Activated CD8-positive, alpha-beta memory T cell treated with anti-CD3 and anti-CD28 coated beads for 36 hours (primary cell): ENCODE results near the gene TLX2. TPM values are rescaled to one million over a fixed set of nuclear protein-coding genes. Genes with fewer than 3 reads are reported as not detected.

Experiments used
- CTCF ChIA-PET: fragments of 350-600 bp; sonication (Branson Sonifier 250); formaldehyde crosslinking; loops from one replicate; lab custom pipeline; 2021; ENCODE audit warnings: antibody characterized with exemption; lab: Charles Lee
- POLR2A ChIA-PET: fragments of 350-600 bp; sonication (Branson Sonifier 250); formaldehyde crosslinking; loops from one replicate; lab custom pipeline; 2021; ENCODE audit warnings: antibody characterized with exemption; lab: Charles Lee
- total RNA-seq, 2 experiments: library from RNA; stranded (reverse); gene quantifications; one replicate each; pipeline ENCODE4 v1.2.3, GENCODE V29; 2021

Gene TLX2
- total RNA-seq, 2 experiments from 2014 or later, result 0.25 TPM

DNA sequence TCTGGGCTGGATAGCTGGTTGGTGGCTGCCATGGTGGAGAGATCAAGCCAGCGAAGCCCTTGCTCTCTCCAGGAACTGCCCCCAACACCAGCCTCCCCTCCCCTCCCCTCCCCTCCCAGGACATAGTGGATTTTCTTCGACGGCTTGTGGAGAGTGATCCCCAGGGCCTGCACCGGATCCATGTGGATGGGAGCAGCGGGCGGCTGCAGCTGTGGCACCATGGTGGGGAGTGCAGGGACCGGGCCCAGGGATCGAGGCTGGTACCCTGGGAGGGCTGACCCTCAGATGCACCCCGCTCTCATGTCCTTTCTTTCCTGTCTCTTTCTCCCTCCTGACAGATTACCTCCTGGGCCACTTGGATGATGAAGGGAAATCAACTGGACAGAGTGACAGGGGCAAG, 24.3 kb upstream of the TLX2 start:
- ChIA-PET POLR2A (no interaction called here), CTCF (no interaction called here)

DNA sequence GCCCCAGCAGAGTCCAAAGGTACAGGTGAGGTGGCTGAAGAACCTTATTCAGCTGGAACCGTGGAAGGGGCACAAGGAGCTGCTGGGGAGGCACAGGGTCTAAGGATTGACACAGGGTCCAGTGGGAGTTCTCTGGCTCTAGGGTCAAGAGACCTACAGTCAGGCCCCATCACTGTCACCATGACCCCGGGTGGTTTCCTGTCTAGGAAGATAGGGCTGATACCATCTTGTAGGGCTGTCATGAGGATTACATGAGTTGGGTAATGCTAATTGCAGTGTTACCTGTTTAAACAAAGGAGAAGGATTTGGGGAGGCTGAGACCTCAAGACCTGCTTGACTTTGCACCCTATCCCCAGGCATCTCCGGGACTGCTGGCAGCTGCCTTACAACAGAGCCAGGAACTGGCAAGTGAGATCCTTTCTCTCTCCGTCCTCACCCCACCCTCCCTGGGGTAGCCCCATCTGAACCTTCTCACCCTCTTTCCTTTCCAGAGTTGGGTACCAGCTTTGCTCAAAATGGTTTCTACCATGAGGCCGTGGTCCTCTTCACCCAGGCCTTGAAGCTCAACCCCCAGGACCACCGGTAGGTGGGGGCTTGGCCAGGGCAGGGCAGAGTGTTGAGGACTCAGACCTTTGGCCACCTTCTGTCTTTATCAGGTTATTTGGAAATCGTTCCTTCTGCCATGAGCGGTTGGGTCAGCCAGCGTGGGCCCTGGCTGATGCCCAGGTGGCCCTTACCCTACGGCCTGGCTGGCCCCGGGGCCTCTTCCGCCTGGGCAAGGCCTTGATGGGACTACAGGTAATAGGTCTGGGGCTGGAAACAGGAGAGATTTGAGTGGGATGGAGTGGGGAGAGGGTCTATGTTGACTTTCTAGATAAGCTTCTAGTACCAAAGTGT, 22.4 kb upstream of the TLX2 start:
- ChIA-PET POLR2A (interaction anchor here (0.5 to 0.9 kb wide), 2 partner anchors 13 to 16 kb away, joined by 4 to 6 read pairs; no protein-coding TSS in a partner anchor), CTCF (interaction anchor here (0.8 to 1.4 kb wide), 3 partner anchors 9 to 15 kb away, joined by 3 to 5 read pairs (median 3); partner anchors contain the start of genes CCDC142, PCGF1 and TTC31)

DNA sequence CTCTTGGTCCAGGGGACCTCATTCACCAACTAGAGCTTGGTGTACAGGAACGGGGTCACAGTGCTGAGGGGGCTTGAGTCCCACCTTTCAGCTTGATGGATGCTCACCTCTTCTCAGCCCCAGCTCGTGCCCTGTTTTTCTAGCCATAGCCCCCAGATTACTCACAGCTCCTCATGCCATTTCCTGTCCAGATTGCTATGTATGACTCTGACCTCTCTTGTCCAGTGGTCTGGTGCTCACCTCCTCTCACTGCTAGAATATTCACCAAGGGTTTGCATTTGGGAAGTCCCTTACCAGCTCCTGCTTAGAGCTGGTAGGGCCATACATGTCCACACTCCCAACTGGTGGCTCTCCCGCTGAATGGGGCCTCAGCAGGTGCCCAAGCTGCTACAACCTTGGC, 20.7 kb upstream of the TLX2 start:
- POLR2A ChIA-PET, result no interaction called here

DNA sequence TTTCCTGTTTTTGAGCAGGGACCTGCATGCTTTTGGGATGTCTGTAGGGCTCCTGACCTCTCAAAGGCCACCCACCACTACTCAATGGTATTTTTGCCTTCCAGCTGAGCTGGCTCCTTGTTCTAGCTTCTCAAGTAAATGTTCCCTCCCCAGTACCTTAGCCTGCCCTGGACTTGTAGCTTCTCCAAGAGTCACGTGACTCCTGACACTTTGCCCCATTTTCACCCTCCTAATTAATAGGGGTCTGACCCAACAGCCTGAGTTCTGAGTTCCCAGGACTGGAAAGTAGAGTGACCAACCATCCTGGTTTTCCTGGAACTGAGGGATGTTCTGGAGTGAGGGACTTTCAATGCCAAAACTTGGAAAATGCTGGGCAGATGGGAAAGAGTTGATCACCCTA, 18.8 kb upstream of the TLX2 start:
- POLR2A ChIA-PET, result no interaction called here

More for the DNA sequence above, 20.7 kb upstream of the TLX2 start:
- CTCF ChIA-PET, result no interaction called here

DNA sequence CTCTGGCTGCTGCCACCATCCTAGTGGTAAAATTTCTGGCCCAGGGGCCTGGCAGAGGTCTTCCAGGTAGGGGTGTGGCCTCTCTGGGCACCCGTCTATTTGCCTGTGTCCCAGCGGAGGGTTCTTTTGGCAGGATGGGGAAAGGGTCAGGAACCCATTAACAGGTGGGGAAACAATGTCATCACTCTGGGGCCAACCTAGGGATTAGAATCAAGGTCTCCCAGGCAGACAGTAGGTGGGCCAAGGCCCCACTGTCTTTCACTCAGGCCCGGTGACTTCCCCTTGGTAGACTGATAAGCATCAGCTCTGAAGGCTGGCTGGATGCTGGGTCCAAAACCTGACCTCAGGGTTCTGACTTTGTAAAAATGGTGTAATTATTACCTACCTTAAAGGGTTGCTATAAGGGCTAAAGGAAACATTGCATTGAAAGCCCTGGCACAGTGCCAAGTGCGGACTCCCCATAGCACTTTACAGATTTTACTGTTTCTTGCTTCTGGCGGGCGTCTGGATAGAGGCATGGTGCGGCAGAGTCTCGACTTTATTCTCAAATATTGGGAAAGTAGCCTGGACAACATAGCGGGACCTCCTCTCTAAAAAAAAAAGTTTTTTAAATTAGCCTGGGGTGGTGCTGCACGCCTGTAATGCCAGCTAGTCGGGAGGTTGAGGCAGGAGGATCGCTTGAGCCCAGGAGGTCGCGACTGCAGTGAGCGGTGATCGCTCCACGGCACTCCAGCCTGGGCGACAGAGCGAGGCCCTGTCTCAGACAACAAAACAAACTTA, 17.1 kb upstream of the TLX2 start:
- ChIA-PET CTCF (no interaction called here), POLR2A (interaction anchor here (0.6 to 0.9 kb wide), 2 partner anchors 10 to 17 kb away, joined by 3 read pairs; partner anchors contain the start of genes PCGF1 and TLX2)

More for the DNA sequence above, 18.8 kb upstream of the TLX2 start:
- CTCF ChIA-PET, result interaction anchor here (0.7 kb wide), 1 partner anchor 27 kb away, joined by 3 read pairs; no protein-coding TSS in a partner anchor

DNA sequence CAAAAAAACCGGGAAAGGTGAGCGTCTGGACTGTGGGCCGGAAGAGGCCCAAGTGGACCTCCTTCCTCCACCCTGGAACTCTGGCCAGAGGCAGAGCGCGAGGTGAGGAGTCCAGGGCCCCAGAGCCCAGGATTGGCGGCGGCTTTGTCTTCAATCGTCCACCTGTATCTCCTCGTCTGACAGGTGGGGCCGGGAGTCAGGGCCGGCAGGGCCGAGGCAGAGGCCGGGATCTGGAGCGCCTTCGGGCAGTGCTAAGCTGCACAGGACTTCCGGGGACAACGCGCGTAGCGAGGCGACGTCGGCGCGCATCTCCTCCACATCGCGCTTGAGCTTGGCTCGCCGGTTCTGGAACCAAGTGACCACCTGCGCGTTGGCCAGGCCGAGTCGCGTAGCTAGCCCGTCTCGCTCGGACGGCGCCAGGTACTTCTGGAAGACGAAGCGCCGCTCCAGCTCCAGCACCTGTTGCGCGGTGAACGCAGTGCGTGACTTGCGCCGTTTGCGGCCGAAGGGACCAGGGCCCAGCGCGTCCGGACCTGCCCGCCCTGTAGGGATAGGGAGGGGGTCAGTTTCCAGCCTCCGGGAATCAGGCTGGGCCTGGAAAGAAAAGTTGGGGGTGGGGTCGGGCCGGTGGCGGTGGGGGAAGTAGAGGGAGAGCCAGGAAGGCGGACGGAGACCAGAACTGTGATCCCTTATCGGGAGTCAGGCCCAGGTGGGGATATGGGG, 16.3 kb upstream of the TLX2 start:
- POLR2A ChIA-PET, result interaction anchor here (0.6 to 0.9 kb wide), 2 partner anchors 10 to 16 kb away, joined by 3 read pairs; partner anchors contain the start of genes PCGF1 and TLX2
- CTCF ChIA-PET, result no interaction called here

DNA sequence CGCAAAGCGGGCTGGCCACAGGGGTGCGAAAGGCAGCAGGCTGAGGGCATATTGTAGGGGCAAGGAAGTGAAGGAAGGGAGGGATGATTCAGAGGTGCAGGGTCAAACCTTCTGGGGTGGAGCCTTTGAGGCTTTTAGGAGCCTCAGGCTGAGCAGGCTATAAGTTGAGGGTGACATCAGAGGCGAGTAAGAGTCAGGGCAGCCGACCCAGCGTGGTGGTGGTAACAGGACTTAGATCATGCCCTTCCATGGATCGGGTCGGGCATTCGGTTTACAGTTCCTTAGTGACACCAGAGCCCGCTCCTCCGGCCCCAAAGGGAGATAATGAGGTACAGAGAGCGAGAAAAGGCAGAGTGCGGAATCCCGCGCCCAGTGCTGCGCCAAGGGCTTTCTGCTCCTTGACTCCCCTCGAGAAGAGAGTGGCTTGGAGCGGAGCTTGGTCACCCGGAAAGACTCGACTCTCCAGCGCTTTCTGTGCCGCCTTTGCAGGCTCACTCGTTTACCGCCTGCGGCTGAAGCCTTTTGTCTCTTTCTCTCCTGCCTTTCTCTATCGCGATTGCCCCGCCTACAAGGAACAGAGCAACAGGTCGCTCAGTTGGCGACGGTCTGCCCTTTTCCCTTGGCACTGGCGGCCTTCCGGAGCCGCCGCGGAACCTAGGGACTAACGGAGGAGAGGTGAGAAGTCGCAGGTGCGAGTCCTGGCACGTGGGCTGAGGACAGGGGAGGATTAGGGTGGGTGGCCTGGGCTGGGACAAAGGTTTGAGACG, 15.6 kb upstream of the TLX2 start:
- ChIA-PET POLR2A (interaction anchor here (0.6 to 1.1 kb wide), 3 partner anchors 15 to 31 kb away, joined by 3 read pairs; partner anchors contain the start of genes AUP1 and TLX2), CTCF (interaction anchor here (0.7 to 3.0 kb wide), 3 partner anchors 17 to 77 kb away, joined by 3 to 10 read pairs (median 3); partner anchors contain the start of genes AUP1 and HTRA2)

DNA sequence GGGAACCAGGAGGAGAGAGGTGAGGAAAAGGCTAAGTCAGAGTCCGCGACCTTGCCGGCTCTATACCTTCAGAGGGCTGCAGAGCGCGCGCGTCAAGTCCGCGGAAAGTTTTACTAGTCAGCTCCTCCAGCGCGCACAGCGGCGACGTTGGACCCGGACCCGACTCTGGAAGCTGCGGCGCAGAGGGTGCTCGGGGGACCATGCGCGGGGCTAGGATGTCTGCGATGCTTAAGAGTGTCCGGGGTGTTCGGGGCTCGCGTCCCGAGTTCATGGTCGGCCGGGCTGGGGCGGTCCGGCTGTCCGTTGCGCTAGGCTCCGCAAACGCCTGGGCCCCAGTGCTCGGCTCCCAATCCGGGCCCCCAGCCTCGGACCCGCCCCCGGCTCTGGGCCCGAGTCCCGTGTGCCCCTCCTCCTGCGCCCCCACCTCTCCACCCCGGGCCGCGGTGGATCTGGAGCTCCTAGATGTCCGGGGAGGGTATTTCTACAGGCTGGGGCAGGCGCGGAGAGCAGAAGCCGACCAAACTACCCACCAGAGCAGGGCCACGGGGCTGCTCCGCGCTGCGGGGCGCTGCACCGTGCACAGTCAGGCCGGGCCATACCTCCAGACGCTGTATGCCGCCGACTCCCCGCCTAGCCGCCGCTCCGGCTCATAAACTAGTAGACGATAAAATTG, 14.8 kb upstream of the TLX2 start, which contains the start of gene LBX2:
TSS of gene LBX2 (minus strand) at position 337 of the 673 bp plus-strand sequence. CDS start at position 271, 66 bp downstream.
- ChIA-PET POLR2A (interaction anchor here (0.6 to 1.1 kb wide), 2 partner anchors 17 to 30 kb away, joined by 3 read pairs; partner anchors contain the start of gene AUP1), CTCF (interaction anchor here (0.7 to 3.0 kb wide), 4 partner anchors 9 to 76 kb away, joined by 3 to 10 read pairs (median 4); partner anchors contain the start of genes AUP1 and HTRA2)

DNA sequence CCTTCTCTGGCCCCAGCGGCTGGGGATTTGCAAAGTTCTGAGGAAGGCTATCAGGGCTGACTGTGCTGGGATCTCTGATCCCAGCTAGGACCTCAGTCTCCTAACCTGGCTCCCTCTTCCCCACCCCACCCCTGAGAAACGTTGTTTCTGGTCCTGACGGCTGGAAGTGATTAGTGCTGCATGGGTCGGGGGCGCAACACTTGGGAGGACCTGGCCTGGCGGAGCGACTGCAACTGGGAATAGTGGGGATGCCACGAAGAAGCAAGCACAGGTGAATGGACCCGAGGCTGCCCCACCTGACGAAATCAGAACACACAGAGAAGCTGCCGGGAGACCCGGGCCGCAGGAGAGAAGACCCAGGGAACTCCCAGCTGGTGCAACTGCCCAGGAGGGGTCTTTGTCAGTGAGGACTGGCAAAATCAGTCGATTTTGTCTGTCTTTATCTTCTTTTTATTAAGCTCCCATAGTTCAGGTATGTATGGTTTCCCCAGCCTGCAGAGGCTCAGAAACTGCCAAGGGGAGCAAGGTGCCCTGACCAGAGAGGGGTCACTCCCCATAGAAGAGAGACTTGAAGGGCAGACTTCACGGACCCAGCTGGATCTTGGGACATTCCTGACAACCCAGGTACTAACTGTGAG, 14.2 kb upstream of the TLX2 start:
- CTCF ChIA-PET, result interaction anchor here (0.8 to 3.0 kb wide), 5 partner anchors 9 to 75 kb away, joined by 3 to 12 read pairs (median 5); partner anchors contain the start of genes AUP1, CCDC142, HTRA2 and TTC31
- POLR2A ChIA-PET, result interaction anchor here (1.3 kb wide), 1 partner anchor 30 kb away, joined by 8 read pairs; the partner anchor contains the start of genes AUP1 and HTRA2

DNA sequence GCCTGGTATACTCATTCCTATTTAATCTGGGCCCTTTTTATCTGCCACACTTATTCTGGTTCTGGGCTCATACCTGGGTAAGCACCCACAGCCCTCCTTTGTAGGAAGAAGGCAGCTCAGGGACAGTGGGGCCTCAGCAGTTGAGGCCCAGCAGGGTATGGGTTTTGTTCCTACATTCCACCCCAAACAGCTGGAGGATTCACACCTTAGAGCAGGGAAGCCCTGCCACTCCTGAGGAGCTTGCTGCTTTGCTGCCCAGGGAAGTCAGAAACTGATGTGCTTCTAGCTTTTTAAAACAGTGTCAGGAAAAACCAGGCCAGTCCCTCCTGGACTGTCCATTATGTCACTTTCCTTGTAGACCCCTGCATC, 13.7 kb upstream of the TLX2 start:
- ChIA-PET CTCF (interaction anchor here (1.1 to 3.0 kb wide), 4 partner anchors 8 to 29 kb away, joined by 4 to 12 read pairs (median 8); partner anchors contain the start of genes AUP1, CCDC142, HTRA2 and TTC31), POLR2A (interaction anchor here (0.5 to 1.3 kb wide), 2 partner anchors 26 to 30 kb away, joined by 4 to 8 read pairs; partner anchors contain the start of genes AUP1 and HTRA2)

DNA sequence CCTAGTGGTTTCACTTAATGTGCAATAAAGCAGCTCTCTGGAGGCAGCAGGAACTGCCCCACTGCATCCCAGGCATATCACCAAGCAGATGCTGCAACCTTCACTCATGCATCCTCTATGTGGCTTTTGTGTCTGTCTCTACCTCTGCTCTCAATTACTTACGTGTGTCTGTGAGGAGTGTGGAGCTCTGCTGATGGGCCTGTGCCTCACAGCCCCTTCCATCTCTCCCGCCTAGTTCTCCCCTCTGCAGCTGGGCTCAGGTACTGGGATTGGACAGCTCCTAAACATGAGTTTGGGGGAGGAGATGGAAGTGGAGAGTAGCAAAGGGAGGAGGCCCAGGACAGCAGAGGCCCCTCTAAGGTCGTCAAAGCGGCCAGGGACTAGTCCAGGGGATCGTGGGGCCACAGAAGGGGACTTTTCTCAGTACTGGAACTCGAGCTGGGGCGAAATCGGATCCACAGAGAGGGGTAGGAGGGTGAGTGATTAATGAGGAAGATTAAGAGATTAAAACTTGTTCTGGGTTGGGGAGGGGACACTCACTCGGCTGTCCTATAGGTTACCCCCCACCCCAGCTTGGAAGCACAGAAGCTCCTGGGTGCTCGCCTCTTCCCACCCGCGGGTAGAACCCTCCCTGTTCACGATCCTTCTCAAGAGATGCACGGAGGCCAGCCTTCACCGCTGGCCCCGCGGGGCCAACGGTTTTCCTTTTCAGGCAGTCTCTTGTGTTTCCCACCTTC, 12.7 kb upstream of the TLX2 start:
- CTCF ChIA-PET, result interaction anchor here (0.6 to 3.0 kb wide), 4 partner anchors 16 to 28 kb away, joined by 3 to 12 read pairs (median 7); partner anchors contain the start of genes AUP1, CCDC142, HTRA2 and TTC31
- POLR2A ChIA-PET, result interaction anchor here (1.3 kb wide), 1 partner anchor 29 kb away, joined by 8 read pairs; the partner anchor contains the start of genes AUP1 and HTRA2

DNA sequence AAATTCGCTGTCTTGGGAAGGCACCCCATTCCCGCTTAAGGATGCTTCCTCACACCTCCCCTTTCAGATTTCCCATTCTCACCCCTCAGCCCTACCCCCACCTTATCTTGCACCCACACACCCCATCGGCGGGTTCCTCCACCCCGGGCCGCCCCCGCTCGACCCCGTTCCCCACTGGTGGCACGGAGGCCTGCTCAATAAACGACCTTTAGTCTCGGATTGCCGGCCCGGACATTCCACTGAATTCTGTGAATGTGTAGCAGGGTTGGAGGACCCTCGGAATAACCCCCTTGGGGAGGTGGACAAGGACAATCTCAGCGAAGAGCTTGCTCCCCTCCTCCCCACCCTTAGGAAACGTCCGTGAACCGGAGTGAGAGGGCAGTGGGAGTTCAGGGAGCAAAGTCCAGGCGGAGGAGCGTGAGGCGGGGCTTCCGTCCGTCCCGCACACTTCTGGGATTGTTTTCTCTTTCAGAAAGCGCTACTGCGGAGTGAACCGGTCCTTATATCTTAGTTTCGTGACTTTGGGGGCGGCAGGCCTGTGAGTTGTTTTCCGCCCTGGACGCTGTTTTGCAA, 12.0 kb upstream of the TLX2 start:
- POLR2A ChIA-PET, result no interaction called here

DNA sequence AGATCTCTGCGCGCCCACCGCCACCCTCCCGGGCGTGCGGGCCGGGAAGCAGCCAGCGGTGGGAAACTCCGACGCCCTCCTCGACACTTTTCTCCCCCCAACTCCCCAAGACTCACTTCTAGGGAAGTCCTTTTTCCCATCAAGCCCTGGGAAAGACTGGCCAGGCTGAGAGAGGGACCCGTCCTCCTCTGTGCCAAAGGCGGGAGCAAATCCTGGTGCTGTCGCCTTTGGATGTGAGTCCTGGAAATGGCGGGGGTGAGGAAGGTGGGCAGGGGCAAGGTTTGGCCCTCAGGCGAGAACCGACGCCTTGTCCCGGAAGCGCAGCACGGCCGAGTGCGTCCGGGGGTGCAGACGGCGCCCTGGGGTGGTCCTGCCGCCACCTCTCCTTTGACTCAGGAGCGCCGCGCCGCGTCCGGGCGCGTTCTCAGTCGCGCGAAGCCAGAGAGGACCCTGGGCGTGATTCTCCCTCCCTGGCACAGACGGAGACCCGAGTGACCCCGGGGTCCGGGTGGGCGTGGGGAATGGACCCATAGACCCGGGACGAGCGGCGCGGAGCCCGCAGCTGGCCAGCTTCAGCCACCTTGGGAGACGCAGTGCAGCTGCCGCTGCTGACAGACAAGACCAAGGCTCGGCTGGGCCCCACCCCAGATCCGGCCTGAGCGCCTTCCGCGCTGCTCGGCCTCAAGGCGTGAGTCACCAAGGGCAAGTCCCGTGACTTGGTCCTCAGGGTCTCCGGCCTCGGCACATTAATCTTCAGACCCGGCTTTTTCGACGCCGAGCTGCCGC, 11.3 kb upstream of the TLX2 start:
- POLR2A ChIA-PET, result interaction anchor here (0.5 to 0.8 kb wide), 2 partner anchors 25 to 44 kb away, joined by 3 read pairs; partner anchors contain the start of gene WBP1
- CTCF ChIA-PET, result interaction anchor here (1.3 to 4.9 kb wide), 3 partner anchors 20 to 82 kb away, joined by 4 to 20 read pairs (median 12); partner anchors contain the start of genes CCDC142 and TTC31

More for the DNA sequence above, 12.0 kb upstream of the TLX2 start:
- CTCF ChIA-PET, result interaction anchor here (3.0 kb wide), 1 partner anchor 19 kb away, joined by 12 read pairs; the partner anchor contains the start of genes CCDC142 and TTC31
